Lung (tissue), 12 donors: ENCODE data around the gene TEAD4. TPM values are rescaled to one million over a fixed set of nuclear protein-coding genes. Genes with fewer than 3 reads are reported as not detected.
"Not testable (repeated sequence)": the region's sequence is repeated elsewhere in the genome, so short reads cannot be mapped to it uniquely, and the experiment has no call there.

Experiments used
- ATAC-seq: fragments of 200-7000 bp; cut with Tn5 transposase; one replicate; pipeline ENCODE4 v1.9.1; 2020; ENCODE audit warnings: moderate number of reproducible peaks; ENCODE audit not compliant: insufficient read depth, low FRiP score
- DNase-seq, 3 donors: peaks; one replicate each; pipeline ENCODE4 v3.0.0-alpha.2; 2013 to 2017
- H3K27ac ChIP-seq, 2 donors: one replicate each; pipeline ENCODE4 v1.5.1; 2013; ENCODE audit warnings: mild to moderate bottlenecking in 2 of 2, moderate library complexity in 2 of 2, control low read depth in 1 of 2, inconsistent platforms in 1 of 2, low read depth in 1 of 2, low read length in 1 of 2
- H3K27me3 ChIP-seq, 3 donors: one replicate each; pipeline ENCODE4 v1.5.1; 2013; ENCODE audit warnings: low read length in 2 of 3; ENCODE audit not compliant: control insufficient read depth in 3 of 3, insufficient read depth in 3 of 3
- H3K36me3 ChIP-seq, 4 donors: one replicate each; pipeline ENCODE4 v1.5.1; 2013; ENCODE audit warnings: low read length in 4 of 4, mild to moderate bottlenecking in 1 of 4, moderate library complexity in 1 of 4; ENCODE audit not compliant: control insufficient read depth in 4 of 4, insufficient read depth in 4 of 4
- H3K4me1 ChIP-seq, 5 donors: one replicate each; pipeline ENCODE4 v1.5.1; 2013; ENCODE audit warnings: low read length in 5 of 5, mild to moderate bottlenecking in 2 of 5, moderate library complexity in 1 of 5; ENCODE audit not compliant: control insufficient read depth in 5 of 5, insufficient read depth in 5 of 5
- H3K4me3 ChIP-seq: one replicate; pipeline ENCODE4 v1.5.1; 2013; ENCODE audit warnings: mild to moderate bottlenecking, control low read depth, moderate library complexity
- H3K9ac ChIP-seq, 2 donors: one replicate each; pipeline ENCODE4 v1.5.1; 2013; ENCODE audit warnings: low read length in 2 of 2, control low read depth in 1 of 2; ENCODE audit not compliant: insufficient read depth in 1 of 2
- H3K9me3 ChIP-seq, 4 donors: one replicate each; pipeline ENCODE4 v1.5.1; 2013; ENCODE audit warnings: low read length in 3 of 4, mild to moderate bottlenecking in 1 of 4, moderate library complexity in 1 of 4; ENCODE audit not compliant: control insufficient read depth in 4 of 4, insufficient read depth in 3 of 4
- CTCF ChIP-seq: IDR thresholded peaks from 2 replicates; pipeline ENCODE4 v1.5.1; 2012; ENCODE audit warnings: mild to moderate bottlenecking; ENCODE audit errors: control extremely low read depth, extremely low read depth
- WGBS, 2 donors: extraction: QIAGEN DNeasy Blood & Tissue Kit; methylation state at CpG; one replicate each; pipeline ENCODE4 v1.1.7; 2013; 5-methylcytosine and 5-hydroxymethylcytosine counted together
- polyA plus RNA-seq, 2 donors: library from polyadenylated mRNA; stranded (reverse); fragments of 200-250 nt; gene quantifications; one replicate each; pipeline ENCODE4 v1.2.1, GENCODE V29; 2013
- total RNA-seq, 2 donors: library from RNA; depleted of rRNA in 1 of 2; stranded (reverse); fragments of >200 nt in 1 of 2; gene quantifications; one replicate each; pipeline ENCODE4 v1.2.1, GENCODE V29; 2014 to 2021
- donor health status: control.
- donor health status: control.
- donor health status: Bipolar disorder and iron deficiency.
- donor health status: healthy.
- donor health status: DM: yes; HTN: yes; CAD: no.

The TEAD4 gene
- total and polyA plus RNA-seq, 4 donors = 7.1 to 36.3 (median 28.8) TPM

- TF ChIP-seq CTCF = no peak
- Histone ChIP-seq H3K36me3 (no peaks in the 10 kb centered on the region), H3K4me1 (no peaks in the 10 kb centered on the region), H3K9ac (no peak overlapping the region), H3K27ac (no peak overlapping the region), H3K9me3 (peaks cover 0 to 5% (median 0%) of the 10 kb centered on the region in 4 donors), H3K4me3 (no peak overlapping the region), H3K27me3 (no peaks in the 10 kb centered on the region)
- DNase-seq (no peak), ATAC-seq (no peak)
- WGBS, 2 donors = 65 to 78% methylated on average over 3 of the region's 3 CpGs
Measured at GRCh38 chr12:3061501-3062215, 102.5 kb downstream of the TEAD4 start.

DNA sequence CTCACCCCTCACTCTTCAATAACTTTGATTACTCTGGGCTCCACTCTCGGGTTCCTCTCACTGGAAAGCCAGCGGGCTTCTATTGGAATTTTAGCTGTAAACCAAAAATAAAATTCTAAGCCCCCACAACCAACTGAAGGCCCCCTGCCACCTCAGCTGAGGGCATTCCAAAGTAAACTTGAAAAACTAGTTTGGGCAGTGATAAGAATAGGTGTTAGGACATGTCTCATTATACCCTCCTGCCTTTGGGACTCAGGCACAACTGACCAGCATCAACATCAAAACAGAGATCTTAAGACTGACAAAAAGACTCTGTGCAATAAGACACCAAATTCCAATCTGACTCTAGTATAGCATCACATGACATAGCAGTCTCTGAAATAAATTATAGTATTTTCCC, 106.1 kb downstream of the TEAD4 start:
- Histone ChIP-seq H3K9me3 (peaks cover 0 to 5% (median 0%) of the 10 kb centered on the region in 4 donors), H3K36me3 (no peaks in the 10 kb centered on the region), H3K9ac (no peak overlapping the region), H3K4me1 (peaks cover 0 to 9% (median 0%) of the 10 kb centered on the region in 5 donors), H3K4me3 (no peak overlapping the region), H3K27me3 (no peaks in the 10 kb centered on the region), H3K27ac (no peak overlapping the region)
- DNase-seq = peak in 1 of 3 donors; percentile 24
- TF ChIP-seq CTCF = no peak
- no peak for ATAC-seq
- WGBS, 2 donors = 69 to 89% methylated on average over 2 of the region's 2 CpGs

- DNase-seq, H3K27ac ChIP-seq, H3K9ac ChIP-seq, H3K27me3 ChIP-seq, ATAC-seq, H3K9me3 ChIP-seq, H3K4me3 ChIP-seq, H3K36me3 ChIP-seq: not testable (repeated sequence)
- H3K4me1 ChIP-seq = peaks cover 0 to 11% (median 0%) of the 10 kb centered on the region in 5 donors
- 83 to 87% methylated on average over 3 of the region's 3 CpGs for WGBS, 2 donors
Measured at GRCh38 chr12:3065846-3066245, 106.6 kb downstream of the TEAD4 start.

DNA sequence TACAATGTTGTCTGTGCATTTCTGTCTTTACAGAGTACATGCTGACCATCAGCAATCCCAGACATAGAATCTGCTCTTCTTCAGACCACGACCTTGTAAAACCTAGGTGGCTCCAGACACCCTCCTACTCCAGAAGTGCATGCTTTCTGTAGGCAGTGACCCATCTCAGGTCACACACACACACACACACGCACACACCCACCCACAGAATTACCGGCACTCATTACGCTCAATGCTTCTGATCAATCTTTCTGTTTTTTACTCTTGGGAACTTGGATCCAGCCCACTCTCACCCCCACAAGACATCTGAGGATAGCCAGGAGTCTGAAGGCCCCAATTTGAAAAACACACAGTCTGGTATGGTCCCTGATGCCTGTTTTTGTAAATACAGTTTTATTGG, 110.5 kb downstream of the TEAD4 start:
- DNase-seq (no peak), ATAC-seq (no peak)
- no peaks in the 10 kb centered on the region for H3K36me3 ChIP-seq
- H3K4me1 ChIP-seq = peaks cover 0 to 20% (median 5%) of the 10 kb centered on the region in 5 donors
- WGBS, 2 donors = 88 to 96% methylated on average over 4 of the region's 4 CpGs
- H3K9ac ChIP-seq = no peak overlapping the region
- TF ChIP-seq CTCF = no peak
- no peaks in the 10 kb centered on the region for H3K9me3 ChIP-seq
- no peak overlapping the region for H3K27ac ChIP-seq
- no peaks in the 10 kb centered on the region for H3K27me3 ChIP-seq
- H3K4me3 ChIP-seq = no peak overlapping the region
